ENCODE data around the gene JTB. TPM values are rescaled to one million over a fixed set of nuclear protein-coding genes. Genes with fewer than 3 reads are reported as not detected.

JTB gene
- total and polyA plus RNA-seq, 9 of the 15 experiments (the other 6 are each of a cell fraction or from before 2014, with no cell fraction given), result 24.7 to 308 (median 151) TPM

- Histone ChIP-seq H4K20me1 (replicated peaks; ENCODE audit: control insufficient read depth, insufficient read depth, low read length) (peaks cover 9% of the 10 kb centered on the region; the same call in 1 of the 2 replicates), H3K9me3 (replicated peaks; ENCODE audit: control insufficient read depth, insufficient read depth, low read depth, low read length) (no peaks in the 10 kb centered on the region), H3K4me3 (no peak overlapping the region), H3K27ac (ENCODE audit: extremely low read depth, low read depth, low read length) (no peak overlapping the region), H2AFZ (ENCODE audit: low read depth, low read length) (no peak overlapping the region), H3K79me2 (ENCODE audit: control insufficient read depth, insufficient read depth, low read length) (peaks cover 39% of the 10 kb centered on the region), H3K27me3 (ENCODE audit: control insufficient read depth in 2 of 2, insufficient read depth in 2 of 2, low read length in 2 of 2) (no peaks in the 10 kb centered on the region), H3K4me1 (replicated peaks in 1 of 2; ENCODE audit: control insufficient read depth in 2 of 2, insufficient read depth in 2 of 2, low read length in 2 of 2) (peaks cover 6 to 20% of the 10 kb centered on the region in 2 experiments), H3K9me1 (ENCODE audit: control insufficient read depth, insufficient read depth, low read length) (no peaks in the 10 kb centered on the region), H3K9ac (ENCODE audit: insufficient read depth in 1 of 2, low read depth in 2 of 2, low read length in 2 of 2) (peak overlapping the region in 1 of 2 experiments; percentile 55; a peak in 1 of 4 replicates), H3K36me3 (ENCODE audit: control insufficient read depth, insufficient read depth, low read length) (peaks cover 48% of the 10 kb centered on the region; the same call in 2 of the 3 replicates), H3K4me2 (ENCODE audit: insufficient read depth, low read length) (no peak overlapping the region)
- FAIRE-seq (no peak), ATAC-seq (no peak), DNase-seq (ENCODE audit: extremely low read depth in 1 of 4, low spot score in 3 of 4) (no peak)
- ChIA-PET POLR2A (interaction anchor here (0.6 to 2.0 kb wide), 4 partner anchors 9 to 169 kb away, joined by 3 to 9 read pairs (median 6); partner anchors contain the start of genes CREB3L4 and SLC39A1), CTCF (ENCODE audit: low intra/inter-chr PET ratio) (interaction anchor here (0.7 kb wide), 1 partner anchor 1123 kb away, joined by 3 read pairs; no protein-coding TSS in a partner anchor)
- no TSS peak for BruUV-seq (replicated peaks)
- intact Hi-C loops (cut with micrococcal nuclease), result no loop called here
- in situ Hi-C loops (cut with MboI), result no loop called here
- TF ChIP-seq, protein P1, sequence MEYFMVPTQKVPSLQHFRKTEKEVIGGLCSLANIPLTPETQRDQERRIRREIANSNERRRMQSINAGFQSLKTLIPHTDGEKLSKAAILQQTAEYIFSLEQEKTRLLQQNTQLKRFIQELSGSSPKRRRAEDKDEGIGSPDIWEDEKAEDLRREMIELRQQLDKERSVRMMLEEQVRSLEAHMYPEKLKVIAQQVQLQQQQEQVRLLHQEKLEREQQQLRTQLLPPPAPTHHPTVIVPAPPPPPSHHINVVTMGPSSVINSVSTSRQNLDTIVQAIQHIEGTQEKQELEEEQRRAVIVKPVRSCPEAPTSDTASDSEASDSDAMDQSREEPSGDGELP (CRISPR knock-in tag; IDR thresholded peaks at IDR 0.05; ENCODE audit: borderline replicate concordance), result no peak
- TF ChIP-seq ZNF507 (tag; conservative IDR thresholded peaks at IDR 0.05) (no peak), ZNF398 (CRISPR knock-in tag; IDR thresholded peaks at IDR 0.05) (no peak), ZNF589 (CRISPR knock-in tag; IDR thresholded peaks at IDR 0.05; ENCODE audit: low read depth) (no peak), XRCC5 (IDR thresholded peaks at IDR 0.05; ENCODE audit: low read depth, low read length) (no peak), MCM2 (IDR thresholded peaks at IDR 0.05; ENCODE audit: low read depth) (no peak)
- 48% methylated on average over 4 of the region's 4 CpGs for WGBS (ENCODE audit: insufficient coverage, low coverage, missing lambda C conversion rate)
Observed at GRCh38 chr1:153953859-153954365, 23.6 kb downstream of the JTB start.
